ENCODE data around the gene ZNF280A.

The ZNF280A gene

GRCh38 chr22:22520020-22520656, at the start of gene ZNF280A:
ZNF280A (minus strand) TSS chr22:22520270; CDS start chr22:22515630, 4,640 bp downstream.
- no peak for TF ChIP-seq EGR1 (IDR thresholded peaks at IDR 0.05)
- TF ChIP-seq ZBTB7A (IDR thresholded peaks at IDR 0.05; ENCODE audit: low read depth) = no peak
- no peak for TF ChIP-seq CREB1 (IDR thresholded peaks at IDR 0.05; ENCODE audit: low read depth)
- TF ChIP-seq USF1 (IDR thresholded peaks at IDR 0.05) = peak; percentile 73
- peak; percentile 39; the same call in 1 of the 2 replicates for TF ChIP-seq CEBPB (IDR thresholded peaks at IDR 0.05)

- TF ChIP-seq CEBPB (IDR thresholded peaks at IDR 0.05) (no peak), NFIC (IDR thresholded peaks at IDR 0.05) (no peak), FOXM1 (IDR thresholded peaks at IDR 0.05; ENCODE audit: borderline replicate concordance, low read depth) (no peak), YY1 (IDR thresholded peaks at IDR 0.05; ENCODE audit: low read depth) (no peak), ZBTB7A (IDR thresholded peaks at IDR 0.05; ENCODE audit: low read depth) (no peak), EGR1 (IDR thresholded peaks at IDR 0.05) (no peak), CREB1 (IDR thresholded peaks at IDR 0.05; ENCODE audit: low read depth) (no peak), TCF12 (IDR thresholded peaks at IDR 0.05; ENCODE audit: low read depth) (no peak), EP300 (IDR thresholded peaks at IDR 0.05; ENCODE audit: borderline replicate concordance) (no peak), RAD21 (IDR thresholded peaks at IDR 0.05; ENCODE audit: low read depth) (no peak), TEAD4 (IDR thresholded peaks at IDR 0.05) (no peak), REST (IDR thresholded peaks at IDR 0.05; ENCODE audit: low read depth) (no peak), USF1 (IDR thresholded peaks at IDR 0.05) (no peak), TAF1 (IDR thresholded peaks at IDR 0.05; ENCODE audit: low read depth) (no peak)
These were observed 49.1 kb upstream of the ZNF280A start for GRCh38 chr22:22569218-22569617.

- TF ChIP-seq NFIC (IDR thresholded peaks at IDR 0.05) (no peak), RAD21 (IDR thresholded peaks at IDR 0.05; ENCODE audit: low read depth) (no peak), REST (IDR thresholded peaks at IDR 0.05; ENCODE audit: low read depth) (no peak), TEAD4 (IDR thresholded peaks at IDR 0.05) (no peak), TCF12 (IDR thresholded peaks at IDR 0.05; ENCODE audit: low read depth) (no peak), EGR1 (IDR thresholded peaks at IDR 0.05) (no peak), FOXM1 (IDR thresholded peaks at IDR 0.05; ENCODE audit: borderline replicate concordance, low read depth) (no peak), CEBPB (IDR thresholded peaks at IDR 0.05) (no peak), TAF1 (IDR thresholded peaks at IDR 0.05; ENCODE audit: low read depth) (no peak), YY1 (IDR thresholded peaks at IDR 0.05; ENCODE audit: low read depth) (no peak), MAX (IDR thresholded peaks at IDR 0.05) (no peak), EP300 (IDR thresholded peaks at IDR 0.05; ENCODE audit: borderline replicate concordance) (no peak), ZBTB7A (IDR thresholded peaks at IDR 0.05; ENCODE audit: low read depth) (no peak), CREB1 (IDR thresholded peaks at IDR 0.05; ENCODE audit: low read depth) (no peak), USF1 (IDR thresholded peaks at IDR 0.05) (no peak)
These were observed 45.9 kb upstream of the ZNF280A start for GRCh38 chr22:22565981-22566380.

- peak; percentile 44; the same call in 1 of the 2 replicates for TF ChIP-seq RAD21 (IDR thresholded peaks at IDR 0.05; ENCODE audit: low read depth)
- peak; percentile 79; the same call in 1 of the 2 replicates for TF ChIP-seq ZBTB7A (IDR thresholded peaks at IDR 0.05; ENCODE audit: low read depth)
- TF ChIP-seq TAF1 (IDR thresholded peaks at IDR 0.05; ENCODE audit: low read depth) = 0 out of 2 replicates have a peak, but pooled peaks have one; percentile 39
- TF ChIP-seq YY1 (IDR thresholded peaks at IDR 0.05; ENCODE audit: low read depth) = 0 out of 2 replicates have a peak, but pooled peaks have one; percentile 31
- TF ChIP-seq CEBPB (IDR thresholded peaks at IDR 0.05) = no peak
- TF ChIP-seq USF1 (IDR thresholded peaks at IDR 0.05) = no peak
- no peak for TF ChIP-seq NFIC (IDR thresholded peaks at IDR 0.05)
- TF ChIP-seq MAX (IDR thresholded peaks at IDR 0.05) = peak; percentile 58
- 0 out of 2 replicates have a peak, but pooled peaks have one; percentile 50 for TF ChIP-seq TCF12 (IDR thresholded peaks at IDR 0.05; ENCODE audit: low read depth)
- TF ChIP-seq EGR1 (IDR thresholded peaks at IDR 0.05) = 0 out of 2 replicates have a peak, but pooled peaks have one; percentile 21
- no peak for TF ChIP-seq REST (IDR thresholded peaks at IDR 0.05; ENCODE audit: low read depth)
These were observed 39.0 kb upstream of the ZNF280A start, which contains the start of gene PRAME for GRCh38 chr22:22558972-22559603. PRAME (minus strand) TSS chr22:22559265; CDS start chr22:22556832, 2,433 bp downstream.

All from Ishikawa (cell line).